HCT116 (cell line): Measurements from ENCODE around the gene ABCA5. TPM values are rescaled to one million over a fixed set of nuclear protein-coding genes. Genes with fewer than 3 reads are reported as not detected.

Experiments used
- ATAC-seq: fragments of 200-7000 bp; cut with Tn5 transposase; 2 replicates; pipeline ENCODE4 v1.9.1; 2020; ENCODE audit warnings: mild to moderate bottlenecking, moderate library complexity
- BruUV-seq: library from RNA; stranded (reverse); fragments of 400-500 nt; replicated peaks from 2 replicates; lab custom pipeline; 2021; lab: Mats Ljungman, UMichigan
- CTCF ChIA-PET: fragments of 300-600 bp; sonication (Branson Sonifier 250); formaldehyde crosslinking; loops from one replicate; lab custom pipeline; 2021; ENCODE audit warnings: antibody characterized with exemption; lab: Charles Lee
- POLR2A ChIA-PET: fragments of 300-600, 350-600 bp; sonication (Branson Sonifier 250); formaldehyde crosslinking; loops from one replicate; lab custom pipeline; 2021; ENCODE audit warnings: antibody characterized with exemption; lab: Charles Lee
- RAD21 ChIA-PET, 2 experiments: fragments of 300-600 bp; sonication (Branson Sonifier 250); formaldehyde crosslinking; loops; one replicate each; lab custom pipeline; 2023; ENCODE audit warnings: low total read pairs in 2 of 2; ENCODE audit not compliant: uncharacterized antibody in 2 of 2, unreplicated experiment in 2 of 2, low non-redundant PET in 1 of 2; lab: Charles Lee
- DNase-seq: peaks from one replicate; pipeline ENCODE4 v3.0.0-alpha.2; 2010; ENCODE audit warnings: low read depth, low spot score
- H2AFZ ChIP-seq: fragments of 200-600 bp; shearing (Covaris generic), sonication (generic); 2 replicates; pipeline ENCODE4 v1.6.1; 2017; ENCODE audit warnings: low read depth, mixed run types, mixed read lengths, antibody characterized with exemption, low read length; ENCODE audit not compliant: poor library complexity, severe bottlenecking
- H3K27ac ChIP-seq: 2 replicates; pipeline ENCODE4 v1.5.1; 2012; ENCODE audit warnings: low read depth, low read length
- H3K27me3 ChIP-seq: fragments of 200-600 bp; sonication (generic); 2 replicates; pipeline ENCODE4 v1.6.1; 2016; ENCODE audit warnings: mixed run types, low read length, mixed read lengths; ENCODE audit not compliant: insufficient read depth
- H3K36me3 ChIP-seq, 2 experiments: fragments of 200-500 bp in 1 of 2; fragments of 200-600 bp in 1 of 2; sonication (Bioruptor generic) in 1 of 2; sonication (generic) in 1 of 2; 2 replicates each; pipeline versions ENCODE4 v1.5.1 to v1.6.1; 2014 to 2016; ENCODE audit warnings: low read length in 2 of 2, inconsistent platforms in 1 of 2, mixed read lengths in 1 of 2, mixed run types in 1 of 2; ENCODE audit not compliant: insufficient read depth in 2 of 2, control insufficient read depth in 1 of 2
- H3K4me1 ChIP-seq, 2 experiments: fragments of 200-600 bp in 1 of 2; sonication (generic) in 1 of 2; 2 replicates each; pipeline versions ENCODE4 v1.5.1 to v1.6.1; 2012 to 2017; ENCODE audit warnings: low read length in 2 of 2, inconsistent platforms in 1 of 2, mild to moderate bottlenecking in 1 of 2, mixed read lengths in 1 of 2, mixed run types in 1 of 2, moderate library complexity in 1 of 2; ENCODE audit not compliant: insufficient read depth in 2 of 2, control insufficient read depth in 1 of 2
- H3K4me2 ChIP-seq: fragments of 200-600 bp; sonication (generic); 2 replicates; pipeline ENCODE4 v1.6.1; 2017; ENCODE audit warnings: mixed run types, low read length, mixed read lengths
- H3K4me3 ChIP-seq, 2 experiments: fragments of 200-600 bp in 1 of 2; sonication (generic) in 1 of 2; replicated peaks in 1 of 2; 2 replicates each; pipeline ENCODE4 v1.5.1; 2011 to 2016; ENCODE audit warnings: low read length in 2 of 2, control low read depth in 1 of 2, low read depth in 1 of 2, mild to moderate bottlenecking in 1 of 2, mixed read lengths in 1 of 2, mixed run types in 1 of 2
- H3K79me2 ChIP-seq: fragments of 200-600 bp; sonication (generic); 2 replicates; pipeline ENCODE4 v1.6.1; 2017; ENCODE audit warnings: mild to moderate bottlenecking, mixed run types, low read length, moderate library complexity, mixed read lengths; ENCODE audit not compliant: insufficient read depth
- H3K9ac ChIP-seq: fragments of 200-600 bp; sonication (generic); 2 replicates; pipeline ENCODE4 v1.6.1; 2016; ENCODE audit warnings: low read length, mixed read lengths
- H3K9me2 ChIP-seq: fragments of 200-600 bp; sonication (generic), shearing (Covaris generic); 2 replicates; pipeline ENCODE4 v1.6.1; 2017; ENCODE audit warnings: mixed run types, mild to moderate bottlenecking, moderate library complexity; ENCODE audit not compliant: insufficient read depth
- H3K9me3 ChIP-seq, 2 experiments: fragments of 200-500 bp in 1 of 2; fragments of 200-600 bp in 1 of 2; sonication (Bioruptor generic) in 1 of 2; sonication (generic) in 1 of 2; 2 replicates each; pipeline ENCODE4 v1.6.1; 2014 to 2017; ENCODE audit warnings: low read length in 2 of 2, mixed read lengths in 2 of 2, inconsistent platforms in 1 of 2, low read depth in 1 of 2, mild to moderate bottlenecking in 1 of 2, mixed run types in 1 of 2, moderate library complexity in 1 of 2; ENCODE audit not compliant: control insufficient read depth in 1 of 2, insufficient read depth in 1 of 2
- H4K20me1 ChIP-seq: fragments of 200-600 bp; sonication (generic), shearing (Covaris generic); 2 replicates; pipeline ENCODE4 v1.6.1; 2017; ENCODE audit warnings: mixed run types, mild to moderate bottlenecking, moderate library complexity; ENCODE audit not compliant: insufficient read depth
- ATF3 ChIP-seq: IDR thresholded peaks from 2 replicates; pipeline ENCODE4 v1.6.1; 2012
- CBX3 ChIP-seq: IDR thresholded peaks from 2 replicates; pipeline ENCODE4 v1.6.1; 2012; ENCODE audit warnings: low read depth
- CEBPB ChIP-seq: IDR thresholded peaks from 2 replicates; pipeline ENCODE4 v1.6.1; 2012; ENCODE audit warnings: low read depth
- CTCF ChIP-seq, 3 experiments: fragments of 200-600 bp in 1 of 3; sonication (generic) in 1 of 3; IDR thresholded peaks in 2 of 3; conservative IDR thresholded peaks in 1 of 3; 2 replicates each; pipeline ENCODE4 v1.5.1; 2012 to 2017; ENCODE audit warnings: low read depth in 2 of 3, low read length in 2 of 3, antibody characterized with exemption in 1 of 3, borderline replicate concordance in 1 of 3, control low read depth in 1 of 3, mild to moderate bottlenecking in 1 of 3, mixed read lengths in 1 of 3, mixed run types in 1 of 3, moderate library complexity in 1 of 3; ENCODE audit not compliant: insufficient read depth in 1 of 3
- ELF1 ChIP-seq: IDR thresholded peaks from 2 replicates; pipeline ENCODE4 v1.6.1; 2012; ENCODE audit warnings: low read depth, borderline replicate concordance
- EZH2phosphoT487 ChIP-seq: fragments of 200-600 bp; IDR thresholded peaks from 2 replicates; pipeline ENCODE4 v1.6.1; 2018; ENCODE audit warnings: antibody characterized with exemption, borderline replicate concordance
- FOSL1 ChIP-seq: IDR thresholded peaks from 2 replicates; pipeline ENCODE4 v1.6.1; 2012; ENCODE audit warnings: low read depth
- JUND ChIP-seq: IDR thresholded peaks from 2 replicates; pipeline ENCODE4 v1.6.1; 2012
- MAX ChIP-seq: IDR thresholded peaks from 2 replicates; pipeline ENCODE4 v1.6.1; 2012
- POLR2A ChIP-seq: IDR thresholded peaks from 2 replicates; pipeline ENCODE4 v1.7.0; 2011; ENCODE audit warnings: borderline replicate concordance; ENCODE audit not compliant: insufficient read depth, insufficient read length; ENCODE audit errors: extremely low read depth
- RAD21 ChIP-seq: IDR thresholded peaks from 2 replicates; pipeline ENCODE4 v1.6.1; 2012; ENCODE audit warnings: low read depth, mild to moderate bottlenecking
- REST ChIP-seq: IDR thresholded peaks from 2 replicates; pipeline ENCODE4 v1.6.1; 2012; ENCODE audit warnings: low read depth
- SIN3A ChIP-seq: IDR thresholded peaks from 2 replicates; pipeline ENCODE4 v1.6.1; 2012; ENCODE audit warnings: low read depth
- SRF ChIP-seq: IDR thresholded peaks from 2 replicates; pipeline ENCODE4 v1.6.1; 2012; ENCODE audit warnings: low read depth
- TCF7L2 ChIP-seq: IDR thresholded peaks from 2 replicates; pipeline ENCODE4 v1.7.0; 2011; ENCODE audit warnings: borderline replicate concordance, inconsistent platforms; ENCODE audit not compliant: insufficient read depth, insufficient read length; ENCODE audit errors: extremely low read depth
- ZBTB33 ChIP-seq: IDR thresholded peaks from 2 replicates; pipeline ENCODE4 v1.6.1; 2011; ENCODE audit warnings: mild to moderate bottlenecking, low read length, moderate library complexity; ENCODE audit not compliant: insufficient replicate concordance; ENCODE audit errors: extremely low read depth
- ZFX ChIP-seq: fragments of 450-650 bp; IDR thresholded peaks from 2 replicates; pipeline ENCODE4 v1.6.1; 2017
- intact Hi-C: fragments of 100-400 bp; cut with micrococcal nuclease; formaldehyde crosslinking; loops from 2 replicates; pipeline ENCODE4 v1.10.0; 2022
- total RNA-seq: library from RNA; stranded (reverse); gene quantifications from one replicate; pipeline ENCODE4 v1.2.1, GENCODE V29; 2021; ENCODE audit not compliant: unreplicated experiment

Gene ABCA5
- total RNA-seq, 1 experiment from 2014 or later: 6.8 TPM

GRCh38 chr17:69254187-69254586, 72.7 kb downstream of the ABCA5 start:
- no peak overlapping the region for H3K4me2 ChIP-seq
- H2AFZ ChIP-seq: no peak overlapping the region
- H4K20me1 ChIP-seq: no peaks in the 10 kb centered on the region
- no peak overlapping the region for H3K27ac ChIP-seq
- ChIA-PET CTCF (interaction anchor here (0.7 to 2.1 kb wide), 4 partner anchors 9 to 482 kb away, joined by 3 to 6 read pairs (median 4); no protein-coding TSS in a partner anchor), POLR2A (no interaction called here), RAD21 (no interaction called here)
- H3K27me3 ChIP-seq: no peaks in the 10 kb centered on the region
- no TSS peak for BruUV-seq
- no peak for DNase-seq
- no peaks in the 10 kb centered on the region for H3K36me3 ChIP-seq
- H3K4me3 ChIP-seq: no peak overlapping the region
- no peak for TF ChIP-seq TCF7L2
- TF ChIP-seq MAX: no peak
- TF ChIP-seq ELF1: no peak
- TF ChIP-seq CBX3: no peak
- no peak for TF ChIP-seq REST
- no peak for TF ChIP-seq SIN3A
- TF ChIP-seq EZH2phosphoT487: no peak
- TF ChIP-seq ZBTB33: no peak
- TF ChIP-seq JUND: no peak
- no peak for TF ChIP-seq CTCF (IDR thresholded peaks at IDR 0.05 in 2 of 3, conservative IDR thresholded peaks at IDR 0.05 in 1 of 3; ENCODE audit: borderline replicate concordance in 1 of 3, insufficient read depth in 1 of 3, low read depth in 2 of 3, low read length in 2 of 3)
- no peak for TF ChIP-seq POLR2A
- TF ChIP-seq FOSL1: no peak
- no peak for TF ChIP-seq SRF
- TF ChIP-seq RAD21: no peak
- TF ChIP-seq ZFX: no peak
- no peak for TF ChIP-seq CEBPB
- no peak for TF ChIP-seq ATF3
- H3K9me3 ChIP-seq: no peaks in the 10 kb centered on the region
- H3K9me2 ChIP-seq: no peaks in the 10 kb centered on the region
- no peaks in the 10 kb centered on the region for H3K79me2 ChIP-seq
- H3K9ac ChIP-seq: no peak overlapping the region
- H3K4me1 ChIP-seq: no peaks in the 10 kb centered on the region
- no peak; the same call in 1 of the 2 replicates for ATAC-seq
- intact Hi-C loops: no loop called here
